Measurements from ENCODE around the gene RASD1. TPM values are rescaled to one million over a fixed set of nuclear protein-coding genes. Genes with fewer than 3 reads are reported as not detected.

RASD1 gene
- total RNA-seq, 1 experiment from 2014 or later: 59.0 TPM

DNA sequence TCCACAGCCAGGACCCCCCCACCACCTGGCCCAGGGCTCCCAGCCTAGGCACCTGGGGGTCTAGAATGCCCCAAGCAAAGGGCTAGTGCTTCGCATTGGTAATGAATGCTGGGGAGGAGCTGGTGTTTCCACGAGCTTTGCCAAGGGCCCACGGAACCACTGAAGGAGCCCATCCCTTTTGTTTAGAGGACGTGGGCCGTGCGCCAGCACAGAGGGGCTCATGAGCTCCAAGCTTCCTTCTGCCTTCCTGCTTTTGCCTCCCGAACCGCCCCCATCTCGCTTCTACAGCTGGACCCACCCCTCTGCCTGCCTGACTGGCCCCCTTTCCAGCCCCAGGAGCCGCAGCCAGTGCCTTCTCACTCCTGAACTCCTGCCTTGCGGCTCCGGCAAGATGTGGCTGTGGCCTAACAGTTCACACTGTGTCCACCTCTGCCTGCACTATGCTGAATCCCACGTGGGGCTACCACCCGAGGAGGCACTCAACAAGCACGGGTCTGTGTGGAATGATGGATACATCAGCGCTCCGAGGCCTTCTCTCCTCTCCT is 31.8 kb upstream of the RASD1 start:
- no peaks in the 10 kb centered on the region for H3K27me3 ChIP-seq (ENCODE audit: low read length)
- ChIA-PET CTCF (interaction anchor here (0.6 kb wide), 1 partner anchor 10 kb away, joined by 3 read pairs; no protein-coding TSS in a partner anchor), POLR2A (ENCODE audit: unreplicated experiment) (no interaction called here)
- TF ChIP-seq CTCF (conservative IDR thresholded peaks at IDR 0.05; ENCODE audit: low read depth, low read length): no peak
- no peak for TF ChIP-seq EZH2 (IDR thresholded peaks at IDR 0.05; ENCODE audit: low read length, unreplicated experiment)
- no peak for TF ChIP-seq EZH2phosphoT487 (IDR thresholded peaks at IDR 0.05; ENCODE audit: borderline replicate concordance, low read length)
- H3K4me1 ChIP-seq (ENCODE audit: insufficient read depth, low read length): no peaks in the 10 kb centered on the region
- no peak overlapping the region for H2AFZ ChIP-seq (ENCODE audit: low read length)
- intact Hi-C loops (cut with micrococcal nuclease): no loop called here
- no peak overlapping the region for H3K9ac ChIP-seq (ENCODE audit: low read length)
- no peak overlapping the region for H3K4me2 ChIP-seq (ENCODE audit: low read length)
- BruUV-seq (replicated peaks): no TSS peak
- H3K36me3 ChIP-seq (ENCODE audit: low read depth, low read length): no peaks in the 10 kb centered on the region
- DNase-seq (no peak), ATAC-seq (no peak)
- H3K79me2 ChIP-seq (ENCODE audit: low read length): no peaks in the 10 kb centered on the region
- peaks cover 10% of the 10 kb centered on the region; the same call in 1 of the 2 replicates for H3K9me3 ChIP-seq (ENCODE audit: low read length)
- no peaks in the 10 kb centered on the region for H4K20me1 ChIP-seq (ENCODE audit: low read length)
- H3K4me3 ChIP-seq (ENCODE audit: low read length): no peak overlapping the region
- no peak overlapping the region for H3K27ac ChIP-seq (ENCODE audit: low read length)
- no peaks in the 10 kb centered on the region for H3K9me2 ChIP-seq (replicated peaks; ENCODE audit: low read length)
- no peaks in the 10 kb centered on the region for H3F3A ChIP-seq (ENCODE audit: low read length, unreplicated experiment)

DNA sequence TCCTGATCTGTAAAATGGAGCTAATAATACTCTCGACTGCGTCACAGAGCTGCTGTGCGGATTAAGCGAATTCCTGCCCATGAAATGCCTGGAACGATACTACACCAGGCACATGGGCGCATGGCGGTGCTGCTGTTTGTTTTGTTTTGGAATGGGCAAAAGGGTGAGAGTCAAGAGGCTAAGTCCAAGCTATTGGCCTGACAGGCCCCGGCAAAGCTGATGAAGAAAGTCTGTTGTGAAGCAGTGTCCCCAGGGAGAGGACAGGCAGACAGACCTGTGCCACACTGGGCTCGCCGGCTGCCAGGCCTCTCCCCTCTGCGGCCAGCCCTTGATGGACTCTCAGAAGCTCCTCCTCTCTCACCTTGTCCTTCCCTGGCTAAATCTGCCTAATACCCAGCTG is 31.3 kb upstream of the RASD1 start:
- ChIA-PET POLR2A (ENCODE audit: unreplicated experiment) (no interaction called here), CTCF (interaction anchor here (0.6 kb wide), 1 partner anchor 11 kb away, joined by 3 read pairs; no protein-coding TSS in a partner anchor)
- no peak for ATAC-seq

More for the DNA sequence above, 31.3 kb upstream of the RASD1 start:
- H3K9me2 ChIP-seq (replicated peaks; ENCODE audit: low read length): no peaks in the 10 kb centered on the region
- no peak overlapping the region for H3K9ac ChIP-seq (ENCODE audit: low read length)
- H3K4me1 ChIP-seq (ENCODE audit: insufficient read depth, low read length): no peaks in the 10 kb centered on the region
- no TSS peak for BruUV-seq (replicated peaks)
- no peak for TF ChIP-seq EZH2phosphoT487 (IDR thresholded peaks at IDR 0.05; ENCODE audit: borderline replicate concordance, low read length)
- TF ChIP-seq CTCF (conservative IDR thresholded peaks at IDR 0.05; ENCODE audit: low read depth, low read length): no peak
- no peaks in the 10 kb centered on the region for H3K79me2 ChIP-seq (ENCODE audit: low read length)
- H3K4me2 ChIP-seq (ENCODE audit: low read length): no peak overlapping the region
- H3F3A ChIP-seq (ENCODE audit: low read length, unreplicated experiment): no peaks in the 10 kb centered on the region
- no peaks in the 10 kb centered on the region for H4K20me1 ChIP-seq (ENCODE audit: low read length)
- H3K27ac ChIP-seq (ENCODE audit: low read length): no peak overlapping the region
- H3K27me3 ChIP-seq (ENCODE audit: low read length): no peaks in the 10 kb centered on the region
- no peak overlapping the region for H3K4me3 ChIP-seq (ENCODE audit: low read length)
- H3K9me3 ChIP-seq (ENCODE audit: low read length): peaks cover 9% of the 10 kb centered on the region; the same call in 1 of the 2 replicates
- H3K36me3 ChIP-seq (ENCODE audit: low read depth, low read length): no peaks in the 10 kb centered on the region
- intact Hi-C loops (cut with micrococcal nuclease): no loop called here
- H2AFZ ChIP-seq (ENCODE audit: low read length): no peak overlapping the region
- DNase-seq: no peak
